GM18907 (cell line): ENCODE results near the gene ADARB1.

Experiments
- ATAC-seq: cut with Tn5 transposase; IDR thresholded peaks from one replicate; pipeline ENCODE4 v1.9.1; 2021; ENCODE audit warnings: mild to moderate bottlenecking, moderate library complexity; ENCODE audit not compliant: unreplicated experiment

ADARB1 gene

GRCh38 chr21:45074818-45075595 lies 627 bp downstream of the ADARB1 start:
- ATAC-seq = peak; percentile 19

- no peak for ATAC-seq
Observed at GRCh38 chr21:45075596-45076244, 1.3 kb downstream of the ADARB1 start.

GRCh38 chr21:45076245-45076711 lies 1.9 kb downstream of the ADARB1 start:
- no peak for ATAC-seq

GRCh38 chr21:45078371-45078770 lies 4.0 kb downstream of the ADARB1 start:
- ATAC-seq = no peak

GRCh38 chr21:45078877-45079281 lies 4.5 kb downstream of the ADARB1 start:
- no peak for ATAC-seq

GRCh38 chr21:45079351-45079750 lies 5.0 kb downstream of the ADARB1 start:
- ATAC-seq = no peak

- no peak for ATAC-seq
Observed at GRCh38 chr21:45080232-45080631, 5.9 kb downstream of the ADARB1 start.

GRCh38 chr21:45080639-45081414 lies 6.4 kb downstream of the ADARB1 start:
- no peak for ATAC-seq

GRCh38 chr21:45081636-45082035 lies 7.3 kb downstream of the ADARB1 start:
- ATAC-seq = no peak

GRCh38 chr21:45082736-45083135 lies 8.4 kb downstream of the ADARB1 start:
- ATAC-seq = no peak

GRCh38 chr21:45084121-45084520 lies 9.7 kb downstream of the ADARB1 start:
- no peak for ATAC-seq

GRCh38 chr21:45084881-45085536 lies 10.6 kb downstream of the ADARB1 start:
- no peak for ATAC-seq

- ATAC-seq = no peak
Observed at GRCh38 chr21:45085700-45086099, 11.3 kb downstream of the ADARB1 start.

- ATAC-seq = no peak
Observed at GRCh38 chr21:45086337-45086958, 12.1 kb downstream of the ADARB1 start.

- no peak for ATAC-seq
Observed at GRCh38 chr21:45087022-45087823, 12.8 kb downstream of the ADARB1 start.

- no peak for ATAC-seq
Observed at GRCh38 chr21:45088116-45088515, 13.7 kb downstream of the ADARB1 start.

GRCh38 chr21:45088729-45089128 lies 14.3 kb downstream of the ADARB1 start:
- no peak for ATAC-seq

GRCh38 chr21:45089964-45090363 lies 15.6 kb downstream of the ADARB1 start:
- ATAC-seq = no peak

- no peak for ATAC-seq
Observed at GRCh38 chr21:45090966-45091365, 16.6 kb downstream of the ADARB1 start.
